CD14-positive monocyte (primary cell): ENCODE results near the gene HAL. TPM values are rescaled to one million over a fixed set of nuclear protein-coding genes. Genes with fewer than 3 reads are reported as not detected.
"Not testable (repeated sequence)": the region's sequence is repeated elsewhere in the genome, so short reads cannot be mapped to it uniquely, and the experiment has no call there.

Source experiments
- DNase-seq, 3 donors: peaks; one replicate each; pipeline ENCODE4 v3.0.0-alpha.2; 2011 to 2022
- H2AFZ ChIP-seq: 2 replicates; pipeline ENCODE4 v1.6.0; 2012; ENCODE audit warnings: mild to moderate bottlenecking, low read depth, low read length, inconsistent platforms; ENCODE audit not compliant: insufficient read depth, poor library complexity, severe bottlenecking
- H3K27ac ChIP-seq, 2 donors: 1 replicate in 1 of 2; 2 replicates in 1 of 2; pipeline ENCODE4 v1.5.1; 2012 to 2013; ENCODE audit warnings: low read length in 2 of 2, control low read depth in 1 of 2, inconsistent platforms in 1 of 2, low read depth in 1 of 2, mild to moderate bottlenecking in 1 of 2
- H3K27me3 ChIP-seq, 2 donors: one replicate each; pipeline versions ENCODE4 v1.6.0 to v1.6.1; 2011 to 2013; ENCODE audit warnings: low read length in 2 of 2; ENCODE audit not compliant: control insufficient read depth in 2 of 2, insufficient read depth in 2 of 2
- H3K36me3 ChIP-seq, 2 donors: replicated peaks in 1 of 2; 1 replicate in 1 of 2; 2 replicates in 1 of 2; pipeline versions ENCODE4 v1.5.1 to v1.6.1; 2012 to 2013; ENCODE audit warnings: low read length in 2 of 2, control low read depth in 1 of 2, inconsistent platforms in 1 of 2, mild to moderate bottlenecking in 1 of 2; ENCODE audit not compliant: insufficient read depth in 2 of 2, control insufficient read depth in 1 of 2
- H3K4me1 ChIP-seq, 2 donors: 1 replicate in 1 of 2; 2 replicates in 1 of 2; pipeline versions ENCODE4 v1.5.1 to v1.6.1; 2012 to 2013; ENCODE audit warnings: low read length in 2 of 2, control low read depth in 1 of 2, inconsistent platforms in 1 of 2, mild to moderate bottlenecking in 1 of 2, moderate library complexity in 1 of 2; ENCODE audit not compliant: insufficient read depth in 2 of 2, control insufficient read depth in 1 of 2
- H3K4me2 ChIP-seq: replicated peaks from 2 replicates; pipeline ENCODE3; 2012; ENCODE audit warnings: low read length, moderate library complexity, mild to moderate bottlenecking; ENCODE audit not compliant: poor library complexity, severe bottlenecking; ENCODE audit errors: extremely low read depth
- H3K4me3 ChIP-seq, 3 experiments: fragments of 200-600 bp in 1 of 3; sonication (generic) in 1 of 3; replicated peaks in 1 of 3; 1 replicate in 2 of 3; 2 replicates in 1 of 3; pipeline ENCODE4 v1.5.1; 2011 to 2013; ENCODE audit warnings: low read length in 3 of 3, mild to moderate bottlenecking in 3 of 3, control low read depth in 2 of 3, low read depth in 2 of 3, inconsistent platforms in 1 of 3, moderate library complexity in 1 of 3
- H3K79me2 ChIP-seq: 2 replicates; pipeline ENCODE4 v1.6.0; 2012; ENCODE audit warnings: mild to moderate bottlenecking, control low read depth, inconsistent platforms, low read length, moderate library complexity; ENCODE audit not compliant: insufficient read depth
- H3K9ac ChIP-seq: 2 replicates; pipeline ENCODE4 v1.6.0; 2017; ENCODE audit warnings: low read length, mild to moderate bottlenecking; ENCODE audit not compliant: insufficient read depth, poor library complexity, severe bottlenecking
- H3K9me3 ChIP-seq, 2 donors: replicated peaks in 1 of 2; 1 replicate in 1 of 2; 2 replicates in 1 of 2; pipeline versions ENCODE4 v1.5.1 to v1.6.1; 2012 to 2013; ENCODE audit warnings: low read length in 2 of 2, control low read depth in 1 of 2; ENCODE audit not compliant: control insufficient read depth in 1 of 2, insufficient read depth in 1 of 2
- H4K20me1 ChIP-seq: 2 replicates; pipeline ENCODE4 v1.6.0; 2012; ENCODE audit warnings: mild to moderate bottlenecking, low read length, control low read depth, moderate library complexity; ENCODE audit not compliant: insufficient read depth
- H3K27ac Mint-ChIP-seq, 7 donors: one replicate each; pipeline ENCODE4 v1.8.0; 2020; ENCODE audit warnings: mild to moderate bottlenecking in 7 of 7, mixed read lengths in 7 of 7, moderate library complexity in 6 of 7, inconsistent platforms in 2 of 7
- H3K27me3 Mint-ChIP-seq, 3 donors: one replicate each; pipeline ENCODE4 v1.8.0; 2021 to 2022; ENCODE audit warnings: low read depth in 3 of 3, mild to moderate bottlenecking in 3 of 3, mixed read lengths in 3 of 3, moderate library complexity in 3 of 3, inconsistent platforms in 1 of 3
- H3K36me3 Mint-ChIP-seq, 2 donors: one replicate each; pipeline ENCODE4 v1.8.0; 2020; ENCODE audit warnings: mixed read lengths in 2 of 2, inconsistent platforms in 1 of 2, mild to moderate bottlenecking in 1 of 2
- H3K4me1 Mint-ChIP-seq: one replicate; pipeline ENCODE4 v1.8.0; 2020; ENCODE audit warnings: mild to moderate bottlenecking, mixed read lengths
- H3K4me3 Mint-ChIP-seq, 2 donors: one replicate each; pipeline ENCODE4 v1.8.0; 2020; ENCODE audit warnings: mild to moderate bottlenecking in 2 of 2, mixed read lengths in 2 of 2, moderate library complexity in 1 of 2
- H3K9me3 Mint-ChIP-seq, 7 donors: one replicate each; pipeline ENCODE4 v1.8.0; 2020 to 2022; ENCODE audit warnings: mixed read lengths in 7 of 7, mild to moderate bottlenecking in 6 of 7, moderate library complexity in 6 of 7, inconsistent platforms in 2 of 7
- CTCF ChIP-seq: fragments of 200-600 bp; IDR thresholded peaks from one replicate; pipeline ENCODE4 v1.8.0; 2022; ENCODE audit warnings: antibody characterized with exemption, mild to moderate bottlenecking
- WGBS: methylation state at CpG from one replicate; pipeline ENCODE4 v1.1.5; 2013; ENCODE audit warnings: missing lambda C conversion rate; ENCODE audit not compliant: insufficient coverage; 5-methylcytosine and 5-hydroxymethylcytosine counted together
- intact Hi-C, 2 donors: fragments of 100-400 bp; cut with micrococcal nuclease; formaldehyde crosslinking; loops; one replicate each; pipeline versions ENCODE4 v1.15.0 to v1.15.1; 2023
- polyA plus RNA-seq, 3 donors: library from polyadenylated mRNA; depleted of rRNA in 1 of 3; unstranded in 2 of 3; stranded (reverse) in 1 of 3; fragments of 300-500 nt in 2 of 3; fragments of >200 nt in 1 of 3; fragmentation: Illumina TruSeq in 2 of 3; gene quantifications; 1 replicate in 2 of 3; 2 replicates in 1 of 3; pipeline ENCODE4 v1.2.3, GENCODE V29; 2012 to 2021

Gene HAL
- polyA plus RNA-seq, 3 donors = 28.0 to 42.0 (median 29.2) TPM

DNA sequence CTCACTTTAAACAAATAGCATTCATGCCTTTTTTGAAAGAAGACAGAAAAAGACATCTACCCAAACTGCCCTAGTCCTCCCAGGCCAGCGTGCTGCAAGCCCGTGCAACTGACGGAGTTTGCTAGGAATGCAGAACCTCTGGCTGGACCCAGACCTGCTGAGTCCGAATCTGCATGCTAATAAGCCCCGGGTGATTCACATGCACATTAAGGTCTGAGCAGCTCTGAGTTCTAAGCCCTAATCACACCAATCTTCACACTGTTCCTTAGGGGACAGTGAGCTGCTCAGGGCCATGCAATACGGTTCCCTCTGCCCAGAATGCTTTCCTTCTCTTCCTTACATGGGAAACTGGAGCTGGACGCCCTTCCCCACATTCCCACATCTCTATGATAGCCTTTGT, 25.2 kb downstream of the HAL start:
- Mint-ChIP-seq H3K27ac (no peak overlapping the region), H3K9me3 (peaks cover 0 to 11% (median 6%) of the 10 kb centered on the region in 7 donors), H3K4me1 (peaks cover 2% of the 10 kb centered on the region), H3K27me3 (no peaks in the 10 kb centered on the region), H3K36me3 (peaks cover 42 to 48% of the 10 kb centered on the region in 2 donors), H3K4me3 (no peak overlapping the region)
- peaks cover 33 to 39% of the 10 kb centered on the region in 2 donors for H3K36me3 ChIP-seq
- no peaks in the 10 kb centered on the region for H3K79me2 ChIP-seq
- intact Hi-C loops = no loop called here
- no peak for DNase-seq
- H3K27me3 ChIP-seq = no peaks in the 10 kb centered on the region
- H3K4me2 ChIP-seq = no peak overlapping the region
- H3K4me1 ChIP-seq = no peaks in the 10 kb centered on the region
- no peak overlapping the region for H3K4me3 ChIP-seq
- TF ChIP-seq CTCF = no peak
- WGBS = 84% methylated on average over 5 of the region's 7 CpGs
- H2AFZ ChIP-seq = no peak overlapping the region
- no peaks in the 10 kb centered on the region for H3K9me3 ChIP-seq
- no peak overlapping the region for H3K9ac ChIP-seq
- no peak overlapping the region for H3K27ac ChIP-seq
- no peaks in the 10 kb centered on the region for H4K20me1 ChIP-seq

GRCh38 chr12:95969116-95969515, 27.0 kb downstream of the HAL start:
- H2AFZ ChIP-seq, H3K9me3 ChIP-seq, H3K4me3 ChIP-seq, H3K79me2 ChIP-seq, H3K27me3 Mint-ChIP-seq, intact Hi-C loops, H3K27ac ChIP-seq, H3K9ac ChIP-seq, DNase-seq, H3K4me1 ChIP-seq, H3K27me3 ChIP-seq, H3K4me2 ChIP-seq, H4K20me1 ChIP-seq, H3K4me3 Mint-ChIP-seq, H3K27ac Mint-ChIP-seq: not testable (repeated sequence)
- H3K4me1 Mint-ChIP-seq = peaks cover 12% of the 10 kb centered on the region
- H3K36me3 Mint-ChIP-seq = peaks cover 24 to 32% of the 10 kb centered on the region in 2 donors
- H3K36me3 ChIP-seq = peaks cover 20 to 21% of the 10 kb centered on the region in 2 donors
- peaks cover 0 to 11% (median 6%) of the 10 kb centered on the region in 7 donors for H3K9me3 Mint-ChIP-seq
- WGBS = over 99% methylated on average over 11 of the region's 28 CpGs
